Bronchial epithelial cell (primary cell): ENCODE measurements around the gene SRRD. TPM values are rescaled to one million over a fixed set of nuclear protein-coding genes. Genes with fewer than 3 reads are reported as not detected.

Source experiments
- DNase-seq: peaks from one replicate; pipeline ENCODE4 v3.0.0-alpha.2; 2010; ENCODE audit warnings: low read depth
- FAIRE-seq: peaks from 2 replicates; lab custom pipeline; 2011; peaks lifted over from hg19 to GRCh38; lab: Jason Lieb, UNC
- H3K27me3 ChIP-seq: 2 replicates; pipeline ENCODE4 v1.5.1; 2011; ENCODE audit warnings: low read length; ENCODE audit not compliant: control insufficient read depth, insufficient read depth
- H3K36me3 ChIP-seq: 2 replicates; pipeline ENCODE4 v1.5.1; 2011; ENCODE audit warnings: low read length; ENCODE audit not compliant: control insufficient read depth, insufficient read depth
- H3K4me3 ChIP-seq: 2 replicates; pipeline ENCODE4 v1.5.1; 2011; ENCODE audit warnings: mild to moderate bottlenecking, low read depth, low read length, control low read depth
- total RNA-seq: library from RNA; depleted of rRNA; stranded (reverse); fragments of >200 nt; gene quantifications from 2 replicates; pipeline ENCODE4 v1.2.1, GENCODE V29; 2014
- TF ChIP-seq, protein P1 (sequence below): IDR thresholded peaks from 2 replicates; pipeline ENCODE4 v1.5.1; 2011; ENCODE audit warnings: mild to moderate bottlenecking, moderate library complexity, low read length, control low read depth, inconsistent platforms; ENCODE audit not compliant: insufficient read depth, severe bottlenecking

SRRD gene
- total RNA-seq, 1 donor from 2014 or later, result 26.6 TPM

DNA sequence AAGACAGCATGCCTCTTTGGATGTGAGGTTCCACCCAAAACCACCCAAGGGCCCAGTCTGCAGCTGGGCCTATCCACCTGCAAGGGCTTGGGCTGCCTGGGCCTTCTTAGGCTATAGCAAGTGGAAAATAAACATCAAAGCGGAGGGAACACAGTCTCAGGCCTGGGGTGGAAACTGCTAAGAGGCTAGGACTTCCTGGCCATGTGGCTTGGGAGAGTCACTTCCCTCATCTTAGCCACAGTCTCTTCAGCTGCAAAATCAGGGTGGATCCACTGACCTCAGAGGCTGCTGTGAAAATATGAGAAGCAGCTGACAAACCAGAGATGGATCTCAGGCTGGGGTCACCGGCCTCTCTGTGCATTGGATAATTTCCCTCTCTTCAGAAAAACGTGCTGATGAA, 59.2 kb downstream of the SRRD start:
- FAIRE-seq (no peak), DNase-seq (no peak)
- Histone ChIP-seq H3K4me3 (no peak overlapping the region), H3K27me3 (no peaks in the 10 kb centered on the region), H3K36me3 (peaks cover 4% of the 10 kb centered on the region)
- TF ChIP-seq, protein P1, sequence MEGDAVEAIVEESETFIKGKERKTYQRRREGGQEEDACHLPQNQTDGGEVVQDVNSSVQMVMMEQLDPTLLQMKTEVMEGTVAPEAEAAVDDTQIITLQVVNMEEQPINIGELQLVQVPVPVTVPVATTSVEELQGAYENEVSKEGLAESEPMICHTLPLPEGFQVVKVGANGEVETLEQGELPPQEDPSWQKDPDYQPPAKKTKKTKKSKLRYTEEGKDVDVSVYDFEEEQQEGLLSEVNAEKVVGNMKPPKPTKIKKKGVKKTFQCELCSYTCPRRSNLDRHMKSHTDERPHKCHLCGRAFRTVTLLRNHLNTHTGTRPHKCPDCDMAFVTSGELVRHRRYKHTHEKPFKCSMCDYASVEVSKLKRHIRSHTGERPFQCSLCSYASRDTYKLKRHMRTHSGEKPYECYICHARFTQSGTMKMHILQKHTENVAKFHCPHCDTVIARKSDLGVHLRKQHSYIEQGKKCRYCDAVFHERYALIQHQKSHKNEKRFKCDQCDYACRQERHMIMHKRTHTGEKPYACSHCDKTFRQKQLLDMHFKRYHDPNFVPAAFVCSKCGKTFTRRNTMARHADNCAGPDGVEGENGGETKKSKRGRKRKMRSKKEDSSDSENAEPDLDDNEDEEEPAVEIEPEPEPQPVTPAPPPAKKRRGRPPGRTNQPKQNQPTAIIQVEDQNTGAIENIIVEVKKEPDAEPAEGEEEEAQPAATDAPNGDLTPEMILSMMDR, result no peak

Other genes starting within 250 kb of the SRRD start
- gene ASPHD2, start 54.6 kb upstream of the SRRD start, total RNA-seq, result 3.4 and 3.8 TPM in 2 replicates
- 28.3 and 29.5 TPM in 2 replicates for gene HPS4, start 94 bp upstream of the SRRD start, total RNA-seq
- gene TFIP11, start 28.6 kb downstream of the SRRD start, total RNA-seq, result 30.9 and 36.9 TPM in 2 replicates
- 18.4 and 24.1 TPM in 2 replicates for gene TPST2, start 106.3 kb downstream of the SRRD start, total RNA-seq
- gene CRYBB1, start 134.2 kb downstream of the SRRD start, total RNA-seq, result not detected in 2 replicates
- gene CRYBA4, start 138.1 kb downstream of the SRRD start, total RNA-seq, result not detected in 2 replicates
- gene MIAT, start 173.7 kb downstream of the SRRD start, total RNA-seq, result 0.53 and 0.64 TPM in 2 replicates